Mammary epithelial cell (primary cell): ENCODE data around the gene XPO5.
A peak's percentile ranks its signal among the peaks of the same experiment; 100 is the strongest.

Source experiments
- CTCF ChIP-seq, 2 donors: IDR thresholded peaks in 1 of 2; conservative IDR thresholded peaks in 1 of 2; 2 replicates each; pipeline ENCODE4 v1.5.1; 2011 to 2012; ENCODE audit warnings: inconsistent platforms in 2 of 2, low read length in 2 of 2, mild to moderate bottlenecking in 2 of 2, control low read depth in 1 of 2, low read depth in 1 of 2; ENCODE audit not compliant: insufficient read depth in 1 of 2; ENCODE audit errors: extremely low read depth in 1 of 2
- EZH2 ChIP-seq: IDR thresholded peaks from 2 replicates; pipeline ENCODE4 v1.6.1; 2012; ENCODE audit warnings: low read length, inconsistent platforms, borderline replicate concordance

- TF ChIP-seq CTCF (conservative IDR thresholded peaks at IDR 0.05 in 1 of 2, IDR thresholded peaks at IDR 0.05 in 1 of 2; ENCODE audit: extremely low read depth in 1 of 2, insufficient read depth in 1 of 2, low read depth in 1 of 2, low read length in 2 of 2), result peak in 1 of 2 donors; percentile 32
- no peak for TF ChIP-seq EZH2
These were observed at the start of gene XPO5, which contains the start of gene POLH for GRCh38 chr6:43575772-43576551.
